Suppressor macrophage treated with lipopolysaccharide for 1 hour (primary cell): ENCODE measurements around the gene NCKAP5.

Experiments used
- DNase-seq, 3 donors: peaks; one replicate each; pipeline ENCODE4 v3.0.0-alpha.2; 2020 to 2022

NCKAP5 gene

GRCh38 chr2:133573491-133574162 lies 5.4 kb upstream of the NCKAP5 start:
- no peak for DNase-seq

- no peak for DNase-seq
Measured at GRCh38 chr2:133571249-133571648, 3.0 kb upstream of the NCKAP5 start.

- DNase-seq = no peak
Measured at GRCh38 chr2:133570542-133570941, 2.3 kb upstream of the NCKAP5 start.

- no peak for DNase-seq
Measured at GRCh38 chr2:133569286-133569830, 1.1 kb upstream of the NCKAP5 start.

GRCh38 chr2:133568598-133568997 lies 335 bp upstream of the NCKAP5 start:
- DNase-seq = no peak

- DNase-seq = no peak
Measured at GRCh38 chr2:133562558-133562957, 5.7 kb downstream of the NCKAP5 start.

GRCh38 chr2:133561045-133561852 lies 7.0 kb downstream of the NCKAP5 start:
- DNase-seq = peak in 2 of 3 donors; percentile 5 to 22

GRCh38 chr2:133557614-133558013 lies 10.6 kb downstream of the NCKAP5 start:
- no peak for DNase-seq

- no peak for DNase-seq
Measured at GRCh38 chr2:133553838-133554408, 14.3 kb downstream of the NCKAP5 start.

- no peak for DNase-seq
Measured at GRCh38 chr2:133553251-133553650, 15.0 kb downstream of the NCKAP5 start.

GRCh38 chr2:133552821-133553220 lies 15.4 kb downstream of the NCKAP5 start:
- DNase-seq = no peak

GRCh38 chr2:133541797-133542196 lies 26.5 kb downstream of the NCKAP5 start:
- no peak for DNase-seq

- DNase-seq = no peak
Measured at GRCh38 chr2:133541376-133541775, 26.9 kb downstream of the NCKAP5 start.

GRCh38 chr2:133532919-133533318 lies 35.3 kb downstream of the NCKAP5 start:
- DNase-seq = no peak

- DNase-seq = no peak
Measured at GRCh38 chr2:133531382-133531781, 36.9 kb downstream of the NCKAP5 start.

GRCh38 chr2:133530645-133531044 lies 37.6 kb downstream of the NCKAP5 start:
- DNase-seq = no peak

- no peak for DNase-seq
Measured at GRCh38 chr2:133526530-133527300, 41.5 kb downstream of the NCKAP5 start.

- DNase-seq = no peak
Measured at GRCh38 chr2:133525613-133526529, 42.4 kb downstream of the NCKAP5 start.

GRCh38 chr2:133525090-133525489 lies 43.2 kb downstream of the NCKAP5 start:
- DNase-seq = no peak

GRCh38 chr2:133523406-133523805 lies 44.9 kb downstream of the NCKAP5 start:
- DNase-seq = no peak

GRCh38 chr2:133522204-133522603 lies 46.1 kb downstream of the NCKAP5 start:
- DNase-seq = no peak
